ENCODE measurements around the gene ZIK1.

The ZIK1 gene

DNA sequence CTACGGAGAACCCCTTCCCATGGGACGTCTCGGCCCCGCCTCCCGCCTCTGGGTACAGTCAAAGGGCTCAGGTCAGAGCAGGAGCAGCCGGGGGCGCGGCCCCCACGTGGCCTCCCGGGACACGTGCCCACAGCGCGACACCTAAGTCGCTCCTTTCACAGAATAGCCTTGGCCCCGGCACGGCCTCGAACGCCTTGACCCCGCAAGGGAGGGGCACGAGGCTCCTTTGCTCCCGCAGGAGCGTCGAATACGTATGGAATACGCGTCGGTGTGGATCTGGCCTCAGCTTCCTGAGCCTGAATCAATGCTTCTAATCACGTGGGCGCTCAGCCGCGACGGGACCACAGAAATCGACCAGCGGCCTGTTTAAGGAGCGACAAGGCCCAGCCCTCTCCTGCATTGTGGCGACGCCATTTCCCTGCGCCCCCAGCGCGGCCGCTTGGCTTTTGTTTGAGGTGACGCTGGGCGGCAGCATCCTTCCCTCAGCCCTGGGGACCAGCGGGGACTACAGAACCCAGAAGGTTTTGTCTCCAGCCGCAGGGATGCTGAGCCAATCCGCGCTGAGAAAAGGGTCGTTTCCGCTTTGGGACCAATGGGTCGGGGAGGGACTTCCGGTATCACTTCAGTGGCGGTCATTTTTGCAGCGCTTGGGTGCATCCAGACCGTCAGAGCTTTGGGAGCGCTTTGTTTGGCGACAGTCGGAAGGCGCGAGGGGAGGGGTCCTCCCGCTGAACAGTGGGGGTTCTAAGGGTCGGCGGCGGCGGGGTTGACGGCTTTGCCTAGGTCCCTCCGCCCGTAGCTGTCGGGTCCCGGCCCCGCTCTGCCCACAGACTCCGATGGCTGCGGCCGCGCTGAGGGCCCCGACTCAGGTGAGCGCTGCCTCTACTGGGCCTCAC, at the start of gene ZIK1:
Gene ZIK1 (plus strand): TSS at position 625 of the 896 bp plus-strand sequence. CDS start 212 bp downstream, at position 837.
- peak; percentile 87 for DNase-seq

DNA sequence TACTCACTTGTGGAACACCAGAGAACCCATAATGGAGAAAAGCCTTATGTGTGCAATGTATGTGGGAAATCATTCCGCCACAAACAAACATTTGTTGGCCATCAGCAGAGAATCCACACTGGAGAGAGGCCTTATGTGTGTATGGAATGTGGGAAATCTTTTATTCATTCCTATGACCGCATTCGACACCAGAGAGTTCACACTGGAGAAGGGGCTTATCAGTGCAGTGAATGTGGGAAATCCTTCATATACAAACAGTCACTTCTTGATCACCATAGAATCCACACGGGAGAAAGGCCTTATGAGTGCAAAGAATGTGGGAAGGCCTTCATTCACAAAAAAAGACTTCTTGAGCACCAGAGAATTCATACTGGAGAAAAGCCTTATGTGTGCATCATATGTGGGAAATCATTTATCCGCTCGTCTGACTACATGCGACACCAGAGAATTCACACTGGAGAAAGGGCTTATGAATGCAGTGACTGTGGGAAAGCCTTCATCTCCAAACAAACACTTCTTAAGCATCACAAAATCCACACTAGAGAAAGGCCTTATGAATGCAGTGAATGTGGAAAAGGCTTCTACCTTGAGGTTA, 45.9 kb upstream of the ZIK1 start:
- no peak for DNase-seq

DNA sequence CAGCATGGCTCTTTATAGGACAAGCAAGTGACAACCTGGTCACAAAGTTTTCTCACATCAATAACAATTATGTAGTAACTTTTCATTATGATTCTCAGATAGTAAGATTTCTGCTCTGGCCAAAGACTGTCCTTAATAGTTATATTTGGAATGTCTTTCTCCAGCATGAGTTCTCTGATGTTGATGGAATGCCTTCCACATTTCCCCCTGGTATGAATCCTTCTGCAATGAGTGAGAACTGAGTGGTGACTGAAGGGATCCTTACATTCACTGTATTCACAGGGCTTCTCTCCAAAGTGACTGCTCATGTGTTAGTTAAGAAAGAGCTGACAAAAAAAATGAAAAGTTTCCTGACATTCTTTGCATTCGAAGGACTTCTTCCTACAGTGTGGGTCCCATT, 37.4 kb upstream of the ZIK1 start:
- no peak for DNase-seq

DNA sequence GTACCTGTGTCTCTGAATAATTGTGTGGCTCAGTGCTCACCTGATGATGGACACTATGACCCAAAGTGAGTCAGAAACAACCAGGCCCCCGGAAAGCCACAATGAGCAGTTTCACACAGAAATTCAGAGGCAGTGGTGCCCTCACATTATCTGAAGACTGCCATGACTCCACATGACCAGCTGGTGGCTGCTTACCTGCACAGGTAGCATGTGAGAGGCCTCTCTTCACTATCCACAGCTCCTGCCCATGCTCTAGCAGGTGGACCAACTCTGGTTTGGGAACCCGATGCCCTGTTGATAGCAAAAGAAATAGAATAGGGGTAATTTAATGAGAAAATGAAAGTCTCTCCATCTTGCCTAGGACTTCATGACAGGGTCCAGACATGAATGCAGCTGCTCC, 31.5 kb upstream of the ZIK1 start:
- DNase-seq = no peak

DNA sequence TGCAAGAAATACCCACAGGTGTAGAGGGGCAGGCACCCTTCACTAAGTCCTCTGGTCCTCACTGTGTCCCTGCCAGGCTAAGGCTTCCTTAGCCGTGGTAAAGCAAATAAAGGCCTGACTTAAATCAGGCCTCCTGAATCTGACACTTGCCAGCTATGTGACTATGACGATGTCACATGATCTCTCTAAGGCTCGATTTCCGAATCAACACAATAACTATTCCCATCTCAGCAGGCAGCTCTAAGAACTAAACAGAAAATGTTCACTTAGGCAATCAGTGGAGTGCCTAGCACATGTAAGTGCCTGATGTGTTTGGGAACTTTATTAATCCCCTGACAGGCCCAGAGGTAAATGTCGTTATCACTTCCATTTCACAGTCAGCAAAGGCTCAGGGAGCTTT, 26.3 kb upstream of the ZIK1 start:
- DNase-seq = no peak

DNA sequence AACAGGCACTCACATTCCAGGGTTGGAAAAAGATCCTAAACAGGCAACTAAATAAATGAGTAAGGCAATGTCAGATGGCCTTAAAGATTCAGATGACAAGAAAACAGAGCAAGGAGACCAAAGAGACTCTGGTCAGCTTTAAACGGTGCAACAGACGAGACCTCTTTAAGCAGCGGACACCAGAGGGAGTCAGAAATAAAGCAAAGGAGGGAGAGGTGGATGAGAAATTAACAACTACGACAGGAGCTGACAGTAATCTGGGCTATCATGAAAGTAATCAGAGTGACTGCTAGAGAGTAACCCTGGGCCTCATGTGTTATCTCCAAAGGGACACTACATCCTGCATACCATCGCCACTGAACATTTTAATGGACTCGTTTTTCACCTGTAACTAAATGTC, 25.4 kb upstream of the ZIK1 start:
- DNase-seq = no peak

DNA sequence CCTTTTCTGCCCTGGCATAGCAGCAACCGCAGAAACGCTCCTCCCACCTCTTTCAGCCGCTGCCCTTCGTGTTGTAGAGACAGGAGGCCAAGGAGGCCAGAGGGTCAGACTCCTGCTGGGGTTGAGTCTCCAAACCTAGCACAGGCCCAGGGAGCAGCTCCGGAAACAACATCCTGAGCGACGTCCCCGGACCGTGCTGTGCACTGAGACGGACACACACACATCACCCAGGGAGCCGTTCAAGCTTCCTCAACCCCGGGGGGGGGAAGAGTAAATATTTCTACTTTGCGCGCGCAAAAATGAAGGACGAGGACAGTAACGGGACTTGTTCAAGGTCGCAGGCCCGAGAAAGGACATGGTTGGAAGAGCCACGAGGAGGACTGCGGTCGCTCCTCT, 24.9 kb upstream of the ZIK1 start:
- DNase-seq = no peak

DNA sequence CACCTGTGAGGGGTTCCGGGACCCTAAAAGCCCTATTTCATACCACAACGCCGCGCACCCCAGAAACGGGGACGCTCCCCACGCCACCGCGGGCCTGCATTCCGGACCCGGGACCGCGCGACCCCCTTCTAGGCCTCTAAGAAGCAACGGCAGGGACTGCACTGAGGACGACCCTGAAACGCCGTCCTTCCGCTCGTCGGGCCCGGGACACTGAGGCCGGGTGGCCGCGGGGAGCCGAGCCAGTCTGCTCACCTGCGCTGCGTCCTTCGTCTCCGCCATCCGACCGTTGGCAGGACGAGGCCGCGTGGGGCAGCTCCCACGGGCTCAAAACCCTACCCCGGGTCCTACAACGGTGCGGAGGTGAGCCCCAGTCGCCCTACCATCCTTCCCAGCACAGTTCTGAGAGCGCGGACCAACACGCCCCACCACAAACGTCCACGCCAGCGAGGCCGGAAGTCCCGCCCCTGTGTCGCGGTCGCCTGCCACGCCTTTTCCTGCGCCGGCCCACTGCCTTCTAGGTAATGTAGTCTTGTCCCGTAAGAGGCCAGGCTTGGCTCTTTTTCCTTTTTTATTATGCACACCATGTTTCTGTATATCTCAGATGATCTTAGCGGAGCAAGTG, 24.4 kb upstream of the ZIK1 start, which contains the start of gene ZNF550:
Gene ZNF550 (minus strand): TSS at position 460 of the 622 bp plus-strand sequence. CDS start 181 bp downstream, at position 279.
- peak; percentile 88 for DNase-seq

DNA sequence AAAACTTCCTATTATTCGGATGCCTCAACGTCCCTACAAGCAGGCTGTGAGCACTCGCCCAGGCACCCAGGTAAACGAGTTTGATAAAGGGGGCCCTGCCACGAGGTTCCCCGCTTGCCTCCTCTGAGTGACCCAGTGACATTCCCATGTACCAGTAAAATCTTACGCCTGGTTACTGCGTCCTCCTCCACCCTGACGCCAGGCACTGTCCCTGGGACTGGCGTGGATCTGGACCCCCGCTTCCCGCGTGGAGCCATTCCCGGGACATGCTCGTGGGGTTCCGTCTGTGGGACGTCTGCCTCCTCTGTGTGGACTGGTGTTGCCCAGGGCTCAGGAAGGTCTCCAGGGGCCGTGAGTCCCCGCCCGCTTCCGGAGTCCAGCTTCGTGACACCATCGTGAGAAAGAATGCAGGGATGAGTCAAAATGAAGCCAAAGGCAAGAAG, 23.9 kb upstream of the ZIK1 start:
- no peak for DNase-seq

DNA sequence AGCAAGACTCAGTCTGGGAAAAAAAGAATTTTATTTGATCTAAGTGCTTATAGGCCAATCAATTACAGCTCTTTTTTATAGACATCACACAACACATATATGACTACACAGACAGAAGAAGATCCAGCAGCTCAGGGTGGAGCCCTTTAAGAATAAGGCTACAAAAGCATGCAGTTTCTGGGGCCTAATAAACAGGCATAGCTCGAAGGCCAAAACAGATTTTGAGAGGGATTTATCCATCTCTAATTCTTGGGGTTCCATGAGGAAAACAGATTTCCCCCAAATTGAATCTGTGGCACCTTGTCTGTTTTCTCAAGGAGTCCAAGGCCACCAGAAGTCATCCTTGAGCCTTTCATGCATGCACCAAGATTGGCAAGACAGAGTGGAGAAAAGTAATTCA, 20.4 kb upstream of the ZIK1 start:
- no peak for DNase-seq

DNA sequence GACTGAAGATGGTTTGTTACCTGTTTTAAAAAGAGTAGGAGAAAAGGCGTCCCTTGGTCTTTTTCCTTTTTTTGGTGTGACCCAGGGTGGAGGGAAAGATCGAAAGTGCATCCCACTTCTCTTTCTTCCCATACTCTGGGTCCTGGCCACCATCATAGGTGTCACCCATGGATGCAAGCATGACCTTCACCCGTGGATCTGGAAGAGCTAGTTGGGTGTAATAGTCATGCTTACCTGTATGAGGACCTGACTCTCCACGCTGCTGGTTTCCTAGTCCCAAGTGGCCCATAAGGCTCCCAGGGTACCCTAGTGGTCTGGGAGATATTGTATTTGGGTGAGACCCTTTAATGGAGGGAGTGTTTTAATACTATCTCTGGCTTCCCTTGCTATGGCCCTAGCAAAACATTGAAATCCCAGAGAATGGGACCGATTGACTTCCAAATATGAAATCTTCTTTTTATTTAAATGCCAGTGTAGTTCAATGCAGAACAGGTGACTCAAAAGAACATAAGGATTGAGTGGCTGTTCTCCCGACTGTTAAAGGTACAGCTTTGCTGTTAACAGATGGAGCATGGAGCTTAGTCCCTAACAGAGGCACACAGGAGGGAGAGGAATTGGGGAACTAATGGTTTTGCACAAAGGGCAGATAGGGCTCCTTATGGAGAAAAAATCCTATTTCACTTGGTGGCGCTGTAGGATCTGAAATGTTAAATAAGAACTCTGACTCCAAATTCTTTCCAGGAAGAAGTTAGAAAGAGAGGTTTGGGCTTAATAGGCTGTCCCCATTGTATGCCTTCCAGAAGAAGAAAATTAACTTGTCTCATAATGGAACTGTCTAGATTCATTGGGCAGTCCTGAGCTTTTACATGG, 17.3 kb upstream of the ZIK1 start:
- no peak for DNase-seq

DNA sequence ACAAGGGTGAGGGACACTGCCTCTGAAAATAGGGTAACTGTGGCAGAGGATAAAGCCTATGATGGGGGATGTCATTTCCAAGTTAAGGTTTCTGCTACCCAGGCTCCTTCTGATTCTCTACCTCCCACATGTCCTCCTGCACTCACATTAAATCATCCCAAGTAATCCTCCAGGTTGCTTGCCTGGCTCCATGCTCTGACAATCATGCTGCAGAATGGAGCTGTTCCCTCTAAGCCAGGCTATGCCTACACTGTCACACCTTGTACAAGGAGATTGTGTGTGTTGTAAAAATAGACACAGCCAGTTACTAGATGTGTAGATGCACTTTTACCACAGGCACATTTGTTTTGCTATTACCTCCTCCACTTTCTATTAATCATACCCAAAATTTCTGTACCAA, 13.2 kb upstream of the ZIK1 start:
- no peak for DNase-seq

DNA sequence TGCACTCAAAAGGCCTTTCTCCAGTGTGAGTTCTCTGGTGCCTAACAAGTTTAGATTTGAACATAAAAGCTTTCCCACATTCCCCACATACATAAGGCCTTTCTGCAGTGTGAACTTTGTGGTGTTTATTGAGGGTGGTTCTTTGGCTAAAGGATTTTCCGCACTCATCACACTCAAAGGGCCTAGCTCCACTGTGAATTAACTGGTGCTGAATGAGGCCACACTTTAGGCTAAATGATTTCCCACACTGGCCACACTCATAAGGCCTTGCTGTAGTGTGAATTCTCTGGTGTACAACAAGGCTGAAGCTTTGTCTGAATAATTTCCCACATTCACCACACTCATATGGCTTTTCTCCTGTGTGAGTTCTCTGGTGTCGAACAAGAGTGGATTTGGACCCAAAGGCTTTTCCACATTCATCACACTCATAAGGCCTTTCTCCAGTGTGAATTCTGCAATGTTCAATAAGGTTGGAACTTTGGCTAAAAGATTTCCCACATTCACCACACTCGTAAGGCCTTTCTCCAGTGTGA, 11.5 kb upstream of the ZIK1 start:
- DNase-seq = no peak

DNA sequence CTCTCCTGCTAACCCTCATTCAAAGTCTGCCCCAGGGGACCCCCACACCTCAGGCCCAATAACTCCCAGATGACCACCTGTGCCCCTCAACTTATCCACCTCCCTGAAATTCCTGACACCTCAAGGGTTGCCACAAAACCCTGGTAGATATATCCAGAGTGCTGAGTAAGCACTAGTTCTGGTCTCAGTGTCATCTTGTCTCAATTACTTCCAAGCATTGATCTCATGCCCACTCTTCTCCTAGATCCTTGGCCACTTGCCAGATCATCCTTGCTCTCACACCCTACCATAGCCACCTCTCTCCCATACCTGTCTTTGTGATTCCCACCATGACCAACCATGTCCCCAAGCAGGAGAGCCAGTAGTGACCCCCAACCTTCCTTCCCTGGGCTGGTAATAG, 7.3 kb upstream of the ZIK1 start:
- no peak for DNase-seq

DNA sequence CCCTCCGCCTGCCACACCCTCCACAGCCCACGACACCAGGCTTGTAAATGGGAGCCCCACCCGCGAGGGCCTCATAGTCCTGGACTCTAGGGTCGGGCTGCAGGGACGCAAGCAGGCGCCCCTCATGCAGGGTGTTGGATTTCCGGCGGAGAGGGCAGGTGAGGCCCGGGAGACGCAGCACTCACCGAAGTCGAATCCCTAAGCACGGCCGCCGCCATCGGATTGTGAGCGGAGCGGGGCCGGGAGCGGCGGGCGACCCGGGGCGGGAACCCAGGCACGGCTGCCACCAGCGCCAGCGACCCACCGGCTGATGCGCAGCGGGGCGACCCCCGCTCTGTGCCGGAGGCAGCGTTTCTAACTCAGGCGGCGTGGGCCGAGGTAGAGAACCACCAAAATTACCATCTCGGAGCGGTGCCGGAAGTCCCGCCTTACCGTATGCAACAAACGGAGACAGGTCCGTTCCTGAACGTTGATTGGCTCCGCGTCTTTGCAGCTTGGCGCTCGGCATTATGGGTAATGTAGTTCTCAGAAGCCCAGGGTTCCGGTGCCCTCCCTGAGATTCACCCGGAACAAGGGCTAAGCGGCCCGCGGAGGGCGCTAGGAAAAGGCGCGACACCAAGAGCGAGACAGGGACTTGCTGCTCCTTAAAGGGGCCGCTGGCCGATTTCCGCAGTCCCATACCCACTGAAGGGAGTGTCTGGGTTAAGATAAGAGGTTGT, 5.3 kb upstream of the ZIK1 start, which contains the start of gene ZNF416:
Gene ZNF416 (minus strand): TSS at position 425 of the 719 bp plus-strand sequence. CDS start 207 bp downstream, at position 218.
- DNase-seq = peak; percentile 95

DNA sequence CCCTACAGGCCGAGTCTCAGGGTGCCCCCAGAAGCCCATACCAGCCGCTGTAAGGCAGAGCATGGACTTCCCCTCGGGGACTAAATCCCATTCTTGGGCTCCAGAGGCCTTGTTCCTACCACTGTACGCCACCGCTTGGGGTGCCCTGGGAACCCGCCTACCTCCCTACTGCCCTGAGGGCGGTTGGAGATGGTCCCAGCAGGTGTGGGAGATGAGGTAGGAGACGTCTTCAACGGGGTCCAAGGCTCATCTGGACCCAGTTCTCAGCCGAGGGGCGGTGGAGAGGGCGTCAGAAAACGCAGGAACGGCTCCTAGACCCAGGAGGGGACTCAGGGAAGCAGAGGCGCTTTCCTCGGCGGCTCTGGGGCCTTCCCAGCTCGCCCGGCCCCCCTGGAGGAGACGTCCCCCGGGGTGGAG, 833 bp upstream of the ZIK1 start:
- no peak for DNase-seq

DNA sequence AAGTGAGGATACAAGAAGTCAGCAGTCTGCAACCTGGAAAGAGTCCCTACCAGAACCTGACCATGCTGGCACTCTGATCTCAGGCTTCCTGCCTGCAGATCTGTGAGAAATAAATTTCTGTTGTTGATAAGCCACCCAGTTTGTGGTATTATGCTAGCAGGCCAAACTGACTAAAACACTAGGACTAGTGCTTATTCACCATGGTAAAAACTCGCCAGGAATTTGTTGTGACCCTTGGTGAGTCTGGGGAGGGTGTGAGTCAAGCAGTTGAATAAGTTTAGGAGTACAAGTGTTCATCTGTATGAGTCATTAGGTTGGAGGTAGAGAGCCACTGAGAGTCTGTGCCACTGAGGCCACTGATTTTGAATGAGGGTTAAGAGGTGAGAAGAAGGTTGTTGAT, 3.6 kb downstream of the ZIK1 start:
- no peak for DNase-seq

DNA sequence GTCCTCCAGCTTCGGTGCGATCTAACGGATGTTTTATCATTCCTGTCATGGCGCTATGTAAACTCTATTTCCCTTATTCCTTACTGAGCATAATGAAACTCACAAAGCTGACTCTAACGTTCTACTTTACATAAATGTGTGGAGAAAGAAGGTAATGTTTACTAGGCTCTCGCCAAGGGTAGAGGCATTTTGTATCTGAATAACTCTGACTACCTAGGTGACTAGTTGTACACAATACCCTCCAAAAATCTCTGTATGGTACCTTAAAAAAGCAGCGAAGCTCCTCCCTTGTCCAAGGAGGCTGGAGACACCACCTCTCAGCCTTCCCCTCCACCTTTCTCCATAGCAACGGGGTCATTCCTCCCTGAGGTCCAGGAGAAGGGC, 15.4 kb downstream of the ZIK1 start:
- DNase-seq = no peak

DNA sequence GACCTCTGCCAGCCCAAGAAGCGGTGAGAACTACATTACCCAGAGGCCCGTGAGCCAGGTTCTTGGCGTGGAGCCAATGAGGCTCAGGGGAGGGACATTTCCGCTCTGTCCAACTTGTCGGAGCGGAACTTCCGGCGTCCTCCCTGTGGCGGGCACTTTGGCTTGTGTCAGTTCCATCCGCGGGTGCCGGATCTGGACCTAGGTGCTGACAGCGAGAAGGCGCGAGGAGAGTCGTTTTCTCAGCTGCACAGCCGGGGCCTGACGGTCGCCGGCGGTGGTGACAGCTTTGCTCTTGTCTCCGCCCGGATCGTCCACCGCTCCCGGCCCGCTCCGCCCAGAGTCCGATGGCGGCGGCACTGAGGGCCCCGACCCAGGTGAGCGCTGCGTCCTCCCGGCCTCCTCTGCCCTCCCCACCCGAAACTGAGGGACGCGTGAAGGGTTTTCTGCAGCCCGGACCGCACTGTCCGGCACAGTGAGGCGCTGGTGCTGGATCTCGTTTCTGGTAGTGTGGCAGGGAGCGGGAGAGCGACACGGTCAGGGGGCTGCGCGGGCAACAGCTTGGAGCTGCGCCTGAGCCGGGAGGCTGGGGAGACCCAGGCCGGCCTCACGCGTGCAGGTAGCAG, 15.9 kb downstream of the ZIK1 start, which contains the start of gene ZNF530:
Gene ZNF530 (plus strand): TSS at position 125 of the 623 bp plus-strand sequence. CDS start 4,461 bp downstream, outside the sequence.
- peak; percentile 87 for DNase-seq

DNA sequence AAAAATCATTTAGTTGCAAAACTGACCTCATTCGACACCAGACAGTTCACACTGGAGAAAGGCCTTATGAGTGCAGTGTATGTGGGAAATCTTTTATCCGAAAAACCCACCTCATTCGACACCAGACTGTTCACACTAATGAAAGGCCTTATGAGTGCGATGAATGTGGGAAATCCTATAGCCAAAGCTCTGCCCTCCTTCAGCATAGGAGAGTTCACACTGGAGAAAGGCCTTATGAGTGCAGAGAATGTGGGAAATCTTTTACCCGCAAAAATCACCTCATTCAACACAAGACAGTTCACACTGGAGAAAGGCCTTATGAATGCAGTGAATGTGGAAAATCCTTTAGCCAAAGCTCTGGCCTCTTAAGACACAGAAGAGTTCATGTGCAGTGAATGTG, 23.0 kb downstream of the ZIK1 start:
- no peak for DNase-seq

DNA sequence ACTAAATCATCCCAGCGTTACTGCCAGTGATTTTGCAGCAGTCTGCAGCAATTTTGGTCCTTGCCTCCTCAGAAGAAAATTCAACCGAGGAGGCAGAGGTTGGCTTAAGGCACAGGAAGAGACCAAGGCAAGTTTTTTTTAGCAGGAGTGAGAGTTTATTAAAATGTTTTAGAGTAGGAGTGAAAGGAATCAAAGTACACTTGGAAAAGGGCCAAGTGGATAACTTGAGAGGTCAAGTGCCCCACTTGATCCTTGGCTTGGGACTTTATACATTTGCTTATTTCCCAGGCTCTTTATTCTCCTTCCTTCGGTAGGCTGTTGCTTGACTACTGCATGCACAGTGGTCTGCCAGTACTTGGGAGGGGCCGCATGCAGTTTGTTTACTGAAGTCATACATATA, 27.2 kb downstream of the ZIK1 start:
- no peak for DNase-seq
